ENCODE data around the gene PRPF19. TPM values are rescaled to one million over a fixed set of nuclear protein-coding genes. Genes with fewer than 3 reads are reported as not detected.

The PRPF19 gene
- total RNA-seq, 4 donors from 2014 or later: 50.3 to 93.9 (median 58.0) TPM

DNA sequence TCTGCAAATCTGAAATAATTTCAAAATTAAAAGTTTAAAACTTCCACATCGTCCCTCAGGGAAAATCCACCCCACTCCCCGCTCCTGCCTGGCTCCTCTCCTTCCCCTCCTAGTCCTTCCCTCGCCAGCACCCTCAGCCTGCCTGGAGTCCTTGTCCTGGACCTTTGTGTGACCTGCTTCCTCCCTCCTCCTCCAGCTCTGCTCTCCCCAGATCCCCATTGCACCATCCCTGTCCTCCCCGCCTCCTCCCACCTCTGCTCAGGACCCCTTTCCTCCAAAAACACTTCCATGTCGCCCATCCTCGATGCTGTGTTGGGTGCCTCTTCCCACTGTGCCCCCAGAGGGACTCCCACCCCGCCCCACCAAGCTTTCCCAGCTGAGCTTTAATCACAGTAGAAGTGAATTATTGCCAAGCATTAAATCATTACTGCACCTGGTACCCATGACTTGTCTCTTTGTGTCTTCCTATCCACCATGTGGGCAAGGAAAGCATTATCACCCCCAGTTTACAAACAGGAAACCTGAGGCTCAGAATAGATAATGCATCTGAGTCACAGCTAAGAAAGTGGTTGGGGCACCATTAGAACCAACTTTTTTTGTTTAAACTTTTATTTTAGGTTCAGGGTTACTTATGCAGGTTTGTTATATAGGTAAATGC, 41.4 kb downstream of the PRPF19 start:
- no peak for ATAC-seq (ENCODE audit: low FRiP score)
- TF ChIP-seq, protein P1, sequence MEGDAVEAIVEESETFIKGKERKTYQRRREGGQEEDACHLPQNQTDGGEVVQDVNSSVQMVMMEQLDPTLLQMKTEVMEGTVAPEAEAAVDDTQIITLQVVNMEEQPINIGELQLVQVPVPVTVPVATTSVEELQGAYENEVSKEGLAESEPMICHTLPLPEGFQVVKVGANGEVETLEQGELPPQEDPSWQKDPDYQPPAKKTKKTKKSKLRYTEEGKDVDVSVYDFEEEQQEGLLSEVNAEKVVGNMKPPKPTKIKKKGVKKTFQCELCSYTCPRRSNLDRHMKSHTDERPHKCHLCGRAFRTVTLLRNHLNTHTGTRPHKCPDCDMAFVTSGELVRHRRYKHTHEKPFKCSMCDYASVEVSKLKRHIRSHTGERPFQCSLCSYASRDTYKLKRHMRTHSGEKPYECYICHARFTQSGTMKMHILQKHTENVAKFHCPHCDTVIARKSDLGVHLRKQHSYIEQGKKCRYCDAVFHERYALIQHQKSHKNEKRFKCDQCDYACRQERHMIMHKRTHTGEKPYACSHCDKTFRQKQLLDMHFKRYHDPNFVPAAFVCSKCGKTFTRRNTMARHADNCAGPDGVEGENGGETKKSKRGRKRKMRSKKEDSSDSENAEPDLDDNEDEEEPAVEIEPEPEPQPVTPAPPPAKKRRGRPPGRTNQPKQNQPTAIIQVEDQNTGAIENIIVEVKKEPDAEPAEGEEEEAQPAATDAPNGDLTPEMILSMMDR (IDR thresholded peaks at IDR 0.05): no peak
- DNase-seq (ENCODE audit: low spot score): no peak

DNA sequence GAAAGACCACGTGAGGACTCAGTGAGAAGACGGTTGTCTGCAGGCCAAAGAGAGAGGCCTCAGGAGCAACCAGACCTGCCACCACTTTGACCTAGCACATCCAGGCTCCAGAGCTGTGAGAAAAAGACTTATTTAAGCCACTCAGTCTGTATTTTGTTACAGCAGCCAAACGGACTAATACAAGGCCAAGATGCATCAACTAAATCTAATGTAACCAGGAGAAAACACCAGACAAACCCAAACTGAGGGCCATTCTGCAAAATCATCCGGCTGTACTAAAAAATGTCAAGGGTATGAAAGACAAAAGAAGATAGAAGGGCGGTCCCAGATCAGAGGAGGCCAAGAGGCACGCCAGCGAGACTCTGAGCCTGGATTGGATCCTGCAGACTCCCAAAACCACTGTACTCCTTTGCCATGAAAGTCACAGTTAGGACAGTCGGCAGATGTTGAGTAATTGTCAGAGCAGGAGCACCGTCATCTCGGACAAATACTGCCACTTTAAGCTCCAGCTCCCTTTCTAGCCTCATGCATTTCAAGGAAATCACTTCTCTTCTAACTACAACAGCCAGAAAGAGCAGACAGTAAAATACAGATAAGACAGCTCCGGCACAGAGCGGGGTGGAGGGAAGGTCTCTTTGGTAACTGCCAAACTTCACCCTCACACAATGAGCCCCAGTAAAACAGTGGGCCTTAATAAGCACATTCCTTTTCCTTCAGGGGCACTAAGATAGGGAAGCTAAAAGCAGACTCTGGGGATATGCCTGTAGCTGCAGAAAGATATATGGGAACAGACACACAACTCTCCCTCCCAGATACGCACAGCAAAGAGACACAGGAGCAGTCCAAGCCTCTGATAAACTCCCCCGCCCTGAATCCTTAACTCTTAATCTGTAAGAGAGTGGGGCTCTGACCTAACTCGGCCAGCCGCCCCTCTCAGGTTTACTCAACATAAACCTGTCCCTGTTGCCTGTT, 42.5 kb downstream of the PRPF19 start:
- TF ChIP-seq, protein P1 (IDR thresholded peaks at IDR 0.05): no peak
- DNase-seq (ENCODE audit: low spot score): no peak
- ATAC-seq (ENCODE audit: low FRiP score): no peak

DNA sequence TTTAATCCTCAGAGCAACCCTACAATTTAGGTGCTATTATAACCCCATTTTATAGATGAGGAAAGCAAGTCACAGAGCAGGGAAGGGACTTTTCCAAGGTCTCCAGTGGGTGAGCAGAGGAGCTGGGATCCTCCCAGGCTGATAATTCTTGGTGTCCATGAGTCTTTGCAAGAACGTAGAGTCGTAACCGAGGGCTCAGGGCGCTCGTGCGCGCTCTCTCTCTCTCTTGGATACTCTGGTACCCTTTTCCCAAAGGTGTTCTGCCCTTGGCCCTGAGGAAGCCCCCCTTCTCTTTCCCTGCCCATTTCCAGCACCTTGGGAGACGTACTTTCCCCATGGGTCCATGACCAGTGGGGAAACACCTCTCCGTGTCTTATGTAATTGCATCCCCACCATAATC, 44.2 kb downstream of the PRPF19 start:
- ATAC-seq (ENCODE audit: low FRiP score) (no peak), DNase-seq (ENCODE audit: low spot score) (no peak)
- TF ChIP-seq, protein P1 (IDR thresholded peaks at IDR 0.05): no peak

DNA sequence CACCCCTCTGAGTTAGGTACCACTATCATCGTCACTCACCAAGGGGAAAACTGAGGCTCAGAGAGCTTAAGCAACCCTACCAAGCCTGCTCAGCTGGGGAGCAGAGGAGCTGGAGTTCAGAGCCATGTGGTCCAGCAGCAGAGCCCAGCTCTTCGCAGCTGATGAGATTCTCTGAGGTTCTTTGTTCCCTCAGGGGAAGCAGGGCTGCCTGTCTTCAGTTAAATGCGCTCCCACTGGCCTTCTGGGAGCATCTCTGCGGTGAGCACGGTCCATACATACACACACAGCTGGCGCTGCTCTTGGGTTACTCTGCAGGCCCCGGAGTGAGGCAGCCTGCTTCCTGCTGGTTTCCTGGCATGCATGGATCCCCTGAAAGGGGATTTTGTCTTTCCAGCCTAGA, 45.4 kb downstream of the PRPF19 start:
- TF ChIP-seq, protein P1 (IDR thresholded peaks at IDR 0.05): no peak
- DNase-seq (ENCODE audit: low spot score) (no peak), ATAC-seq (ENCODE audit: low FRiP score) (no peak)

DNA sequence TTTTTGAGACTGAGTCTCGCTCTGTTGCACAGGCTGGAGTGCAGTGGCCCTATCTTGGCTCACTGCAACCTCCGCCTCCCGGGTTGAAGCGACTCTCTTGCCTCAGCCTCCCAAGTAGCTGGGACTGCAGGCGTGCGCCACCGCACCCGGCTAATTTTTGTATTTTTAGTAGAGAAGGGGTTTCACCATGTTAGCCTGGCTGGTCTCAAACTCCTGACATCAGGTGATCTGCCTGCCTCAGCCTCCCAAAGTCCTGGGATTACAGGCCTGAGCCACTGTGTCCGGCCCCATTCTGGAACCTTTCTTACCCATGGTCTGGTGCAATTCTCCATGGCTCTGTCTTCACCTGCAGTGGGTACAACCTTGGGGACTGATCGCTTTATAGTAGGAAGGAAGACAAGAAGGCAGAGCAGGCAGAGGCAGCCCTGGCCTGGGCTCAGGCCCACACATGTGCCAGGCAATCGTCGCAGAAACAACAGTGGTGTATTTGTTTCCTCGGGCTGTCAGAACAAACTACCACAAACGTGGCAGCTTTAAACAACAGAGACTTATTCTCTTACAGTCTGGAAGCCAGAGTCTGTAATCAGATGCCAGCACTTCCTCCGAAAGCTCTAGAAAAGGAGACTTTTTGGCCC, 46.7 kb downstream of the PRPF19 start:
- DNase-seq (ENCODE audit: low spot score) (no peak), ATAC-seq (ENCODE audit: low FRiP score) (no peak)
- TF ChIP-seq, protein P1 (IDR thresholded peaks at IDR 0.05): no peak

DNA sequence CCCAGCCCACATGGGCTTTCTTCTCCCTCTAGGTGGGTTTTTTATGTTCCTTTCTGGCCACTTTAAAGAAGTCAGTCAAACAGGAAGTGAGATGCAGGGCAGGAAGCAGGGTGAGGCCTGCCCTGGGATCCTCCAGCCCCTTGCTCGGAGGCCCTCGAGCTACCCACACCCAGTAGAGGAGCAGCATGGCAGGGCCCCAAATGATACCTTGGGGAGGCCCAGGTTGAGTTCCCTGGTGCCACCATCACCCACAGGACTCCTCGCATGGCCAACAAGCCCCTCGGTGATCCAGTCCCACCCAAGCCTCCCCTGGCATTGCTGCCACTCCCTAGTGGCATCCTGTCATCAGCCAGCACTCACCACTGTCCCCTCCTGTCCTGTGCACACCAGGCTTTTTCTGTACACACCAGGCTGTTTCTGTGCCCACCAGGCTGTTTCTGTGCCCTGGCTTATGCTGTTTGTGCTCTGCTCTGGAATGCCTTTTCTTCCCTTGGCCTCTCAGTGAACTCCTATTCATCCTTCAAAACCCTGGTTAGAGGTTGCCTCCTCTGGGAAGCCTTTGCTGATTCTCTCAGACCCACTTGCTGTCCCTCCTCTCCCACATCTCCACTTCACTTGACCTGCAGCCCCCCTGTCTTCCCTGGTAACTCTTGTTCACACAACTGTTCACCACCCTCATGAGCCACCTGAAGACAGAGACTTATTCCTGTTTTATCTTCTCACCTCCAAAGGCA, 47.5 kb downstream of the PRPF19 start:
- ATAC-seq (ENCODE audit: low FRiP score): no peak
- DNase-seq (ENCODE audit: low spot score): no peak
- TF ChIP-seq, protein P1 (IDR thresholded peaks at IDR 0.05): no peak
